NCI-H748 (cell line): Measurements from ENCODE around the gene CXorf58.
"Not testable (repeated sequence)": the region's sequence is repeated elsewhere in the genome, so short reads cannot be mapped to it uniquely, and the experiment has no call there.

ENCODE experiments used
- DNase-seq: peaks from one replicate; lab custom pipeline; 2025; ENCODE audit not compliant: unreplicated experiment; lab: John Stamatoyannopoulos, UW

The CXorf58 gene, protein sequence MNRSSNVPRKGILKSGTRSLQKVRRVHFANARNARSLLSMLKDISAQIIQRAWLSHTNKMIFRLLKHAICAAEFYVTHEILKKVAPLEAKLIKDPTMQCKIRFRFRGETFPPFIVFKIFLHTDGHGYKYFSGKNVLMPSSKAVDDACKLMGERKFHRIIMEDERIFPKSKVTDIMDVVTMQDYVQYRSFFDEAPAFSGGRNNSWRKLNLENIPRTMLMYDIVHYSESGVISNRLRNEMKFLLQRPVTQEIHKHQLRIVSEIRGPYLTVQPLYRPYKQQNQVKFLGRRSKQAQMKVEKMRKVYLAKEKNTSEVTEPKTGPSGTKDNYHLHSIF

DNA sequence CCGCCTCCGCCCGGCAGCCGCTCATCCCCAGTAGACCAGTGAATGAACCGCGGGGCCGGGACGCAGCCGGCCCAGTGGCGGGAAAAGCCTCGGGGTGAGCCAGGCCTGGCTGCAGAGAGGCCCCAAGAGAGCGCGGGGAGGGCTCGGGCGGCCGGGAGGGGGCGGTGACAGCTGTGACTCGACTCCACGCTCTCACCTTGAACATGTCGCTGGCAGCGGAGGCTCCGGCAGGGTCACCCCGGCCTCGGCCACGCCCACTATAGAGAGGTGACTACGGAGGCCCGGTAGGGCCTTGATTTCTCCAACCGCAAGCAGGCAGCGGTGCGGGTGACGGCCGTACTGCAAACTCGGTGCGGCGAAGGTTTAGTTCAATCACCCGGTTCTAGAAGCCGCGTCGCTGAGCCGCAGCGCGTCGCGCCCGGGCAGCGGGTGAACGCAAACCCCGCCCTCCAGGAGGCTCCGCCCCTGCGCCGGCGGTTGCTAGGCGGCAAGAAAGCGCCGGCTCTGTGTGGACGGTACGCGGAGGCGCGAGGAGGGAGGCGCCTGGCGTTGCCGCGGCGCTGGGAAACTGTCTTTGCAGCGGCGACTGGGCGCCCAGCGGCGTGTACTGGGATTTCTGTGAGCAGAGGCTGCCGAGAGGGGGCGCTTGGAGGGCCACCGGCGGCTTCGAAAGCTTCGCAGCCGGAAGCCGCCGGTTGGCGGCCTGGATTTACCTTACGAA is at the start of gene CXorf58, which contains the start of gene APOO:
Gene CXorf58 (plus strand): TSS at position 509 of the 721 bp plus-strand sequence. CDS start 2,297 bp downstream, outside the sequence.
Gene APOO (minus strand): TSS at position 441 of the 721 bp plus-strand sequence. CDS start 236 bp downstream, at position 205.
- peak; percentile 96 for DNase-seq

DNA sequence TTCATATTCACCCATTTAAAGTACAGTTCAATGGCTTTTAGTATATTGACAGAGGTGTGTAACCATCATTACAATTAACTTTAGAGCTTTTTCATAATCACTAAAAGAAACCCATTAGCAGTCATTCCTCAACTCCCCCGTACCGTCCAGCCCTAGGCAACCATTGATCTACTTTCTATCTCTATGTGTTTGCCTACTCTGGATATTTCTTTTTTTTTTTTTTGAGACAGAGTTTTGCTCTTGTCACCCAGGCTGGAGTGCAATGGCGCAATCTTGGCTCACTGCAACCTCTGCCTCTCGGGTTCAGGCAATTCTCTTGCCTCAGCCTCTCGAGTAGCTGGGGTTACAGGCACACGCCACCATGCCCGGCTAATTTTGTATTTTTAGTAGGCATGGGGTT is 48.6 kb upstream of the CXorf58 start:
- not testable (repeated sequence) for DNase-seq

DNA sequence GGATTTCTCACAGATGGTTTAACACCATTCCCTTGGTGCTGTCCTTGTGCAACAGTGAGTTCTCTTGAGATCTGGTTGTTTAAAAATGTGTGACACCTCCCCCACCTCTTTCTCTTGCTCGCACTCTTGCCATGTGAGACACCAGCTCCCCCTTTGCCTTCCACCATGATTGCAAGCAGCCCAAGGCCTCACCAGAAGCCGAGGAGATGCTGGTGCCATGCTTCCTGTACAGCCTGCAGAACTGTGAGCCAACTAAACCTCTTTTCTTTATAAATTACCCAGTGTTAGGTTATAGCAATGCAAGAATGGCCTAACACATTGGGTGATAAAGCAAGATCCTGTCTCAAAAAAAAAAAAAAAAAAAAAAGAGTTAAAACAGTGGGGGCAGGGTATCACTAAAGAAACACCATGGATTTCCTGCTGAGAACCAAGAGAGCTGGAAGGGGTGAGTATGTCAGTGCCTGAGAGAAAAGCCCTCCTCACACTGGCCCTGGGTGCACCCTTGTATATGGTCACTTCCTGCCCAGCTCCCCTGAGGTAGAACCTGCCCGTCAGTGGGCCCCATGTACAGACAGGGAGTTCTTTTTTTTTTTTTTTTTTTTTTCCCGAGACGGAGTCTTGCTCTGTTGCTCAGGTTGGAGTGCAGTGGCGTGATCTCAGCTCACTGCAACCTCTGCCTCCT is 46.5 kb upstream of the CXorf58 start:
- DNase-seq, result no peak

DNA sequence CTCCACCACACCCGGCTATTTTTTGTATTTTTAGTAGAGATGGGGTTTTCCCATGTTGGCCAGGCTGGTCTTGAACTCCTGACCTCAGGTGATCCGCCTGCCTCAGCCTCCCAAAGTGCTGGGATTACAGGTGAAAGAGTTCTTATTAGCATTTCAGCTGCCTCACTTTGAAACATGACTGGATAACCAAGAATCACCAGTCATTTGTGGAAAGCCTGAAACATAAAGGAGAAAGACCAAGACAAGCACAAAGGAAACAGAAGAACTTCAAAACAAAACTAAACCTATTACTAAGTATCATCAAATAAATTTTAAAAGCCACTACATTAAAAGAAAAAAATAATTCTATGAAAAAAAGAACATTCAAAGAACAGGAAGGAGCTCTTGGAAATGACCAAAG is 45.9 kb upstream of the CXorf58 start:
- not testable (repeated sequence) for DNase-seq

DNA sequence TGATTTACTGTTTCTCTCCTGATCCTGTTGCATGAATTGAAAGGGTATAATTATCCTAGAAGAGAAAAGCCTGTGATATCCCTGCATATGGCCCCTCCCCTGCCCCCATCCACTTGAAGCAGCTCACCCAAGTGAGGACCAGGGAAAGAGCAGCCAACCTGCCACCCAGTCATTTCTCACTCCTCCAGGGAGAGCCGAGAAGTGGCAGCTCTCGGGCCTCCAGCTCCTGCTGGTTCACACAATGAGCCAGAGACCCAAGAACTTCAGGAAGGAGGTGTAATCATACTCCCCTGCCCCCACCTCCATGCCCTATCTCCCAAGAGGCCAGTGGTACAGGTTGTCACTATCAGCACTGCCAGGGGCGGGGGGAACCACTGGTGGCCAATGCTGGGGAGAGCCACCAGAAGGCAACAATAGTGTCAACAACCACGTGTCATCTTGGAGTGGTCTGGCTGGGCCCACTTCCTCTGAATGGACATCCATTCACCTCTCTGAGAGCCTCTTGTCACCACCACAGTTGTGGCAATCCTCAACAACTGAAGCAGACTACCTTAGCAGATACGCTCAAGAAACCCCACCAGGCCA is 43.0 kb upstream of the CXorf58 start:
- DNase-seq, result no peak

DNA sequence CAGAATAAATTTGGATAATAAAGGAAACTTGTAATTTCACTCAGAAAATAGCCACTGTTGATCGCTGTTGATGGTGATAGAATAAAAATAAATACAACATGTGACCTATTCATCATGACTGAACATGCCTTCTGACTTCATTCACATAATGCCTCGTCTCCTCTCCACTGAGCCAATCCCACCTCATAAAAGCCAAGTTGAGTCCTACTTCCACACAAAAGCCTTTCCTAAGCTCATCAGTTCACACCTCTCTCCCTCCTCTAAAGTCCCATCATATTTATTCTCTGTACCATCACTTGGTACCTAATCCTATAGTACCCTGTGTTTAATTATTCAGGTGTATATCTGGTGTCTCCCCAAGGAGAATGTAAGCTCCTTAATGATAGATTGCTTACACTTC is 37.8 kb upstream of the CXorf58 start:
- no peak for DNase-seq

DNA sequence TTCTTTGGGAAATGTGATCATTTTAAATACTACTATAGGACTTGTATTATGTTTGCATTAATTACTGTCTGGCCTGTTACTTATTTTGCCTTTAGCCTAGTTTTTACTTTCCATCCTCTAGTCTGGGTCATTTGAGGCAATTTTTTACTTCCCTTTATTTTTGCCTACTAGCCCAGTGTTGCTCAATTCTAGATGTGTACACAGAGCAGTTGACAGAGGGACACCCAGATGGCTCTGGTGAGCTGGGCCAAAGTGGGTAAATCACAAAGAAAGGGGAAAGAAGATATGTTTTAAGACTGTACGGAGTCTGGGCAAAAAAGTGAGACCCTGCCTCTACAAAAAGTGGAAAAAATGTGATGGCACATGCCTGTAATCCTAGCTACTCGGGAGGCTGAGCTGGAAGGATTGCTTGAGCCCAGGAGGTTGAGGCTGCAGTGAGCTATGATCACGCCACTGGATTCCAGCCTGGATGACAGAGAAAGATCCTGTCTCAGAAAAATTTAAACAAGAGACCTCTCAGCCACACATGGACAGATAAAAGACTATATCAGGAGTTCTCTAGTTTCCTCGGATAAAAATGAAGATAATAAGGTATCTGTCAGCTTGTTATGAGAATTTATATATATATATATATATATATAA is 35.8 kb upstream of the CXorf58 start:
- DNase-seq, result no peak

DNA sequence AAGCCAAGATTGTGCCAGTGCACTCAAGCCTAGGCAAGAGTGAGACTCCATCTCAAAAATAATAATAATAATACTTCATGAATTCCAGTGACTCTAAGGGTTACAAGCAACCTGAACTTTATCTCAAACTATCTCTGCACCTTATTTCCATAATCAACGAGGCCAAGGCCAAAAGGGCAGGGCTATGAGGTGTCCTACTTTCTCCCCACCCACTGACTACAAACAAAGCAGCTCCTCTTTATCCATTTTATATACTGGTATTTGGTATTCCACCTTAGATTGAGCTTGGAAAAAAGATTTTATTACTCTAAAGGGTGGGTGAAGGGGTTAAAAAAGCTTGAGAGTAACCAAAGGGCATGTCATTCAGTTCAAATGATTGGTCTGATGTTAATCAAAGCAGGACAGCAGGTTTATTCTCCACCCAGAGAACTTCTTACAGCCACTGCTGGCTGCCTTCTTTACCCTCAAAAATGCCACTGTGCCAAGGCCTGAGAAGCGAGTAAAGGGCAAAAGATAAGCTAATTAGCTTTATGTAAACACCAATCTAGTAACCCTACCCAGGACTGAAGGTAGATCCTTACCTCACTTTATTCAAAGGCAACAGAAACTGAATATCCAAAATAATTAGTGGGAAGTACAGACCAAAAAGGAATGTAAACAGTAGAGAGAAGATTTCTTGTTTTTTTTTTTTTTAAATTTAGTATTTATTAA is 28.3 kb upstream of the CXorf58 start:
- DNase-seq, result no peak

DNA sequence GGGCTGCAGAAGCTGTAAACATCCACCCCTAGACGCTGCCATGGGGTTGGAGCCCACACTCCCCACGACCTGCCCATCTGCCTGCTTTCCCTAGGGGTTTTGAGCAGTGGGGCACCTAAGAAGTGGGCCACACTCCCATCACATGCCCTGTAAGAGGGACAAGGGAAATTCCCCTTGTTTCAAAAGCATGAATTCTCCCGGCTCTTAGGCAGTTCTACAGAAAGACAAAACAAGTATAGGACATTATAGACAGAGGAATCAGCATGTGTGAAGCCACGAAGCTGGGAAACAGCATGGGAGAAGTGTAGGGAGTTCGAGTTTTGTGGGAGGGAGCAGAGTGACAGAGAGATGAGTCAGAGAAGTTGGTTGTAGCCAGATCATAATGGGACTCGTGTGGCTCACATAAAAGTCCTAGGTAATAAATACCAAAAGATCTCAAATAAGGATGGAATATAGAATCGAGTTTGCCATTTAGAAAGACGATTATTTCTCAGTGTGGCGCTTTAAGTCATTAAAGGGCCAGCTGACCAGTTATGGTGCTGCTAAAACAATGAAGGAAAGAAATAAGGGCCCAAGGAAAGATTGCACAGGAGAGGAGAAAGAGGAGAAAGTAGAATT is 24.0 kb upstream of the CXorf58 start:
- no peak for DNase-seq

DNA sequence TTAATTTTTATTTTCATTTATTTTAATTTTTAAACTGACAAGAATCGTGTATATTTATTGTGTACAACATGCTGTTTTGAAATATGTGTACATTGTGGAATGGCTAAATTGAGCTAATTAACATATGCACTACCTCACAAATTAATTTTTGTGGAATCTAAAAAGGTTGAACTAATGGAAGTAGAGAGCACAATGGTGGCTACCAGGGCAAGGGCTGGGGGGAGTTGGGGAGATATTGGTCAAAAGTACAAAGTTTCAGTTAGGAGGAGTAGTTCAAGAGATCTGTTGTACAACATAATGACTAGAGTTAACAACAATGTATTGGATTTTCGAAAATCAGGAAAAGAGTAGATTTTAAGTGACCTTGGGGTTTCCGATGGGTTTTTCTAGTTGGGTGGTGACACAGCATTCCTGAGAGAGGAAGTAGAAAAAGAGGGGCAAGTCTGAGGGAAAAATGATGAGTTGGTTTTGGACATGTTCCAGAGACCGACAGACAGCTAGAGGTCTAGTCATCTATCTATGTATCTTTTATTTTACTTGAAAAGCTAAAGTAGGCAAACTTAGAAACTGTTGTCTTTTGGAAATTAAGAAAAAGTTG is 23.3 kb upstream of the CXorf58 start:
- no peak for DNase-seq

DNA sequence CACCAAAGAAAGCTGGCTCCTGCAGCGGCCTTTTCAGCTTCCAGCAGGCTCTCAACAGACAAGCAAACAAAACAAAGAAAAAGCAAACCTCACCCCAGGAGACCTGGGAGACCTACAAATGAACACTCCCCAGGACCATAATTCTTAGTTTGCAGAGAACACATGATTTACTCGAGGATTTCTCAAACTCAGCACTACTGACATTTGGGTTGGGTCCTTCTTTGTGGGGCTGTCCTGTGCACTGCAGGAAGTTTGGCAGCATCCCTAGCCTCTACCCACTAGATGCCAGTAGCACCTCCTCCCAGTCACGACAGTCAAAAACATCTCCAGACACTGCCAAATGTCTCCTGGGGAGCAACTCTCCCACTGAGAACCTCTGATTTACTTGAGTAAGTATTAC is 22.0 kb upstream of the CXorf58 start:
- no peak for DNase-seq

DNA sequence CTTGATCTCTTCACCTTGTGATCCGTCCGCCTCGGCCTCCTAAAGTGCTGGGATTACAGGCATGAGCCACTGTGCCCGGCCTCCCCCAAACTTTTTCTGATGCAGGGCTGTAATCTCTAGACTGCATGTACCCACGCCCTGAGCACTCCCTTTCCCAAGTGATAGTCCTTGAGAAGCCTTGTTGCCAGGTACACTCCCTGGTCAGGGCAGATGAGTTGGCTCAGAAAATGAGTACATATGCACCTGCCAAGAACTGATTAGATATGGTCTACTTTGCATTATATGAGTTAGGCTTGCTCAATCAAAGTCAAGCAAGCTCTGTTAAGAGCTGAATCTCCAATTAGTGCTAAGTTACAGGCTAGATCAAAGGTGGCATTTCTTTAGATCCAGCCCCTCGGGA is 20.4 kb upstream of the CXorf58 start:
- no peak for DNase-seq

DNA sequence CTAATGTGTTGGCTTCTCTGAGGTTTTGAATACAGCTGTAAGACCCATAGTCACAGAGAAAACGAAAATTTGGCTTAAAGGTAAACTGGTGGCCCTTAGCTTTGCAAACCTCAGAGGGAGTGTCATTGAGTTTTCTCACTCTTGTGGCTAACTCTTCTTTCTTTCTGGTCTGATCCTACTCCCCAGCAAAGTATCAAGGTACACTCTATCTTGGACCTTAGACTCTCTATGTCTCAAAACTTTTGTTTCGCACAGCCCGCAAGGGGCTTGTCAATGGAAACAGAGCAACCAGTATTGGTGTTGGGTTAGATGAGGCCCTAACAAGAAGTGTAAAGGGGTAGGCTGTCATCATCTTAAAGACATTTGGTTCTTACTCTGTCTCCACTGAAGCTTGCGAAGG is 19.9 kb upstream of the CXorf58 start:
- DNase-seq, result no peak

DNA sequence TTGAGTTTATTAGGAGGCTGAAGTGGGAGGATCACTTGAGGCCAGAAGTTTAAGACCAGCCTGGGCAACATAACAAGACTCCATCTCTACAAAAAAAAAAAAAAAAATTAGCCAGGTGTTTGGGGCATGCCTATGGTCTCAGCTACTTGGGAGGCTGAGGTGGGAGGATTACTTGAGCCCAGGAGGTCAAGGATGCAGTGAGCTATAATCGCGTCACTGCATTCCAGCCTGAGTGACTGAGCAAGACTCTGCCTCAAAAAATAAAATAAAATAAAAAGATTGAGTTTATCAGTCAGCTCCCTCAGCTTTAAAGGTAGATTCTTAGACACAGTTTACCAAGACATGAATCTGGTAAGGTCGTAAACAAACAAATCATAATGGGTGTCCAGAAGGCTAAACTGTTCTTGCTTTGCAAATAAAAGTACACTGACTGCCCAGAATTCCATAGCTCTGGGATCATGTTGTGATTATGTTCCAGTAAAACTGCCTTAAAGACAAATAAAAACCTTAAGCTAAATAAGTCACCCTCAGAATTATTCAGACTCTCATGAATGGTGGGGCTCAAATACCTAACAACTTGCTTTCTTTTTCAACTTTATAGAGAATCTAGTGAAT is 18.8 kb upstream of the CXorf58 start:
- no peak for DNase-seq

DNA sequence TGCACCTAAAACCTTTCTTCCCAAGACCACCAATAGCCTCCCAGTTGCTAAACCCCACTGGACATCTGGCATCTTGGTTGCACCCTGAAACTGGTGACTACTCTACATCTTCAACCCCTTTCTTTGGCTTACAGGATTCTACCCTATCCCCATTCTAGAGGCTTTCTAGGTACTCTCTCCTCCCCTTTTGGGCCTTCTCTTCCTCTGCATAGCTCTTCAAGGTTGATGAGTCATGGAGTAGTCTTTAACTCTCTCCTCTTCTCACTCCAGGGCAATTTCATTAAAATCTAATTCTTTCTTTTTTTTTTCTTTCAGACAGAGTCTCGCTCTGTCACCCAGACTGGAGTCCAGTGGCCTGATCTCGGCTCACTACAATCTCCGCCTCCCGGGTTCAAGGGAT is 16.9 kb upstream of the CXorf58 start:
- no peak for DNase-seq

DNA sequence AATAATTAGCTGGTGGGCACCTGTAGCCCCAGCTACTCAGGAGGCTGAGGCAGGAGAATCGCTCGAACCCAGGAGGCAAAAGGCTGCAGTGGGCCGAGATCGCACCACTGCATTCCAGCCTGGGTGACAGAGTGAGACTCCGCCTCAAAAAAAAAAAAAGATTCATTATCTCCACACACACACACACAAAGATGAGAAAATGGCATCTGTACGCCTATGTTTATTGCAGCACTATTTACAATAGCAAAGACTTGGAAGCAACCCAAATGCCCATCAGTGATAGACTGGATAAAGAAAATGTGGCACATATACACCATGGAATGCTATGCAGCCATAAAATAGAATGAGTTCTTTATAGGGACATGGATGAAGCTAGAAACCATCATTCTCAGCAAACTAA is 12.8 kb upstream of the CXorf58 start:
- not testable (repeated sequence) for DNase-seq

DNA sequence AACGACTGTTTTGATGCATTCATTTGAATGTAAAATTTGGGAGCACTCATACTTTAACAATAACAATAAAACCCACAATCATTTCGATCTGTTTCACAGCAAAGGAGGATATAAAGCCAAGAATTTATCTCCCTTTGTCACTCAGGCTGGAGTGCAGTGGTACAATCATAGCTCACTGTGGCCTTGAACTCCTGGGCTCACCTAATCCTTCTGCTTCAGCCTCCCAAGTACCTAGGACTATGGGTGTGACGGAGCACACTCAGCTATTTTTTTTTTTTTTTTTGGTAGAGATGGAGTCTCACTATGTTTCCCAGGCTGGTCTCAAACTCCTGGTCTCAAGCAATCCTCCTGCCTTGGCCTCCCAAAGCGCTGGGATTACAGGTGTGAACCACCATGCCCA is 11.3 kb upstream of the CXorf58 start:
- not testable (repeated sequence) for DNase-seq

DNA sequence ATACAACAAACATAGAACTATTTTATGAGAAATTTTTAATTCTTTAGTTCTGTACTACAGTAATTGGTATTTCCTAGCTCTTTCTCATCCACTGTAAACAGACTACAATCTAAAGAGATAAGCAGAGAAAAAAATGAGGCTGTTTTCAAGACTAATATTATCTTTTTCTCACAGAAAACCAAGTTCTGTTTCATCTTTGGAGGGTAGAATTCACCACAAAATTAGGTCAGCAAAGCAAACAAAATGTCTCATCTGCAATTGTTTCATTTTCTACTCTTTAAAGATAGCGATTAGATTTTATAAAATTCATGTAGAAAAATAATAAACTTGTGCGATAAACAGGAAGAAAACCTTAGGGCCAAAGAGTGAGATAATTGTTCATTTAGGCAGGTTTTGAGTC is 10.8 kb upstream of the CXorf58 start:
- no peak for DNase-seq

DNA sequence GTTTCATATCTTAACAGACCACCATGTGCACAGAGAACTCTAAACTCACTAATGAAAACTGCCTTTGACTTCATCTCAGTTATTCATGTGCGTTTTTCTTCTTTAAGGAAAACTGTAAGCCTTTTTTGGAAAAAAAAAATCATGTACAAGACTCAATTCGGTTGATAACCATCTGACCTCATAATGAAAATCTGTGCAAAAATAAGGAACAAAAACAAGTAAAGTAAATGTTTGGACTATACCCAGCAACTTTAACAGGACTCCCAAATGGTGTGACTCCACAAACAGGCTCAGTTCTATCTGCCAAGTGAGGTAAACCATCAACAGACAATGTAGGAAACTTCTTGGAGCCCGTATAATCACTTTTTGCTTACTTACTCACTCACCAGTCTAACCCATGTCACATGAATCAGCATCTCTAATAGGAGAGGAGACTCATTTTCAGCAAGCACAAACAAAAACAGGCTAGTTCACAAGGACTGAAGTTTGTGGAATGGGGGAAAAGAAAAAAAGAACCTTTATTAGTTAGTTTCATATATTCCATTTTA is 9.3 kb upstream of the CXorf58 start:
- DNase-seq, result no peak
